AG04450 (cell line): Measurements from ENCODE around the gene CACNA2D2. TPM values are rescaled to one million over a fixed set of nuclear protein-coding genes. Genes with fewer than 3 reads are reported as not detected.
A peak's percentile ranks its signal among the peaks of the same experiment; 100 is the strongest.

Experiments
- CTCF ChIA-PET: fragments of 300-600, 350-600 bp; formaldehyde crosslinking; extraction: SDS; loops from one replicate; lab custom pipeline; 2022; ENCODE audit warnings: antibody characterized with exemption, inconsistent platforms; lab: Charles Lee
- POLR2A ChIA-PET: fragments of 350-600 bp; formaldehyde crosslinking; extraction: SDS; loops from one replicate; lab custom pipeline; 2021; ENCODE audit warnings: antibody characterized with exemption, inconsistent platforms; lab: Yijun Ruan, JAX
- DNase-seq: peaks from one replicate; pipeline ENCODE4 v3.0.0-alpha.2; 2011; ENCODE audit warnings: low read depth, low spot score
- H3K27ac ChIP-seq: one replicate; pipeline ENCODE4 v1.5.1; 2012; ENCODE audit warnings: low read depth, low read length, control low read depth
- H3K27me3 ChIP-seq: one replicate; pipeline ENCODE4 v1.6.0; 2012; ENCODE audit warnings: low read length; ENCODE audit not compliant: control insufficient read depth, insufficient read depth
- H3K4me3 ChIP-seq: 2 replicates; pipeline ENCODE4 v1.5.1; 2011; ENCODE audit warnings: mild to moderate bottlenecking, low read depth, low read length, control low read depth
- H3K9me3 ChIP-seq: 2 replicates; pipeline ENCODE4 v1.5.1; 2012; ENCODE audit warnings: low read length; ENCODE audit not compliant: control insufficient read depth, insufficient read depth
- CTCF ChIP-seq: IDR thresholded peaks from 2 replicates; pipeline ENCODE4 v1.5.1; 2011; ENCODE audit warnings: low read depth, low read length, control low read depth, inconsistent platforms
- polyA plus RNA-seq: library from polyadenylated mRNA; depleted of rRNA; stranded (reverse); fragments of >200 nt; gene quantifications from 2 replicates; pipeline ENCODE4 v1.2.3, GENCODE V29; 2011

The CACNA2D2 gene
- polyA plus RNA-seq, 1 experiment, result 0.09 TPM

GRCh38 chr3:50523279-50523811, 19.9 kb upstream of the CACNA2D2 start:
- Histone ChIP-seq H3K9me3 (no peaks in the 10 kb centered on the region), H3K27ac (no peak overlapping the region), H3K4me3 (no peak overlapping the region), H3K27me3 (peaks cover 43% of the 10 kb centered on the region)
- POLR2A ChIA-PET, result interaction anchor here (0.6 kb wide), 1 partner anchor 809 kb away, joined by 4 read pairs; no protein-coding TSS in a partner anchor
- CTCF ChIA-PET, result interaction anchor here (0.7 to 1.1 kb wide), 3 partner anchors 19 to 95 kb away, joined by 3 to 4 read pairs (median 3); no protein-coding TSS in a partner anchor
- no peak for DNase-seq
- no peak for TF ChIP-seq CTCF

- no peak overlapping the region for H3K4me3 ChIP-seq
- no peak overlapping the region for H3K27ac ChIP-seq
- H3K9me3 ChIP-seq, result no peaks in the 10 kb centered on the region
- no peak for DNase-seq
- ChIA-PET POLR2A (no interaction called here), CTCF (interaction anchor here (1.0 to 1.4 kb wide), 3 partner anchors 16 to 22 kb away, joined by 3 read pairs; no protein-coding TSS in a partner anchor)
- no peak for TF ChIP-seq CTCF
- peaks cover 50% of the 10 kb centered on the region for H3K27me3 ChIP-seq
These were observed 18.1 kb upstream of the CACNA2D2 start for GRCh38 chr3:50521572-50521971.

- POLR2A ChIA-PET, result interaction anchor here (0.5 kb wide), 1 partner anchor 43 kb away, joined by 4 read pairs; no protein-coding TSS in a partner anchor
- no peak for TF ChIP-seq CTCF
- Histone ChIP-seq H3K27me3 (peaks cover 53% of the 10 kb centered on the region), H3K4me3 (no peak overlapping the region), H3K27ac (no peak overlapping the region), H3K9me3 (no peaks in the 10 kb centered on the region)
- CTCF ChIA-PET, result interaction anchor here (1.4 kb wide), 1 partner anchor 23 kb away, joined by 3 read pairs; no protein-coding TSS in a partner anchor
- DNase-seq, result no peak
These were observed 17.4 kb upstream of the CACNA2D2 start for GRCh38 chr3:50520849-50521248.

- CTCF ChIA-PET, result interaction anchor here (0.9 to 1.5 kb wide), 3 partner anchors 11 to 95 kb away, joined by 3 to 4 read pairs (median 4); no protein-coding TSS in a partner anchor
These were observed 16.1 kb upstream of the CACNA2D2 start for GRCh38 chr3:50519471-50520089.

More at GRCh38 chr3:50519471-50520089, 16.1 kb upstream of the CACNA2D2 start:
- Histone ChIP-seq H3K27ac (no peak overlapping the region), H3K9me3 (no peaks in the 10 kb centered on the region), H3K27me3 (peaks cover 55% of the 10 kb centered on the region), H3K4me3 (no peak overlapping the region)
- TF ChIP-seq CTCF, result peak; percentile 89
- POLR2A ChIA-PET, result no interaction called here
- no peak for DNase-seq
